ENCODE results near the gene EP400.

DNA sequence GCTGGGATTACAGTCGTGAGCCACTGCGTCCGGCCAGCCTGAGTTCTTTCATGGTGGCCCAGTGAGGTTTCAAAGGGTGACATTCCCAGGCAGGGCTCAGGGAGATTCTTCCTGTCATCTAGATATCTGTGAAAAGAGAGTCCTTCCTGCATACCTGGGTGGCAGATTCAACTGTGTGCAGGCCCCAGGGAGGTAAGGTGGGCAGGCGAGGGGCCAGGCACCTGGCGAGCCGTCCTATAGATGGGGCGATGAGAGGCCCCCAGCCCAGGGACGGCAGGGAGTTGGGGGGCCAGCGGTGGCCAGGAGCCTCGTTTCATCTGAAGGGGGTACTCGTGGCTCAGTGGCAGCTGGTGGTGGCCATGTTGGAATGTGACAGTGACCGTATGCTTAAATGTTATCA is 7.1 kb upstream of the EP400 start:
- TF ChIP-seq, protein P1, sequence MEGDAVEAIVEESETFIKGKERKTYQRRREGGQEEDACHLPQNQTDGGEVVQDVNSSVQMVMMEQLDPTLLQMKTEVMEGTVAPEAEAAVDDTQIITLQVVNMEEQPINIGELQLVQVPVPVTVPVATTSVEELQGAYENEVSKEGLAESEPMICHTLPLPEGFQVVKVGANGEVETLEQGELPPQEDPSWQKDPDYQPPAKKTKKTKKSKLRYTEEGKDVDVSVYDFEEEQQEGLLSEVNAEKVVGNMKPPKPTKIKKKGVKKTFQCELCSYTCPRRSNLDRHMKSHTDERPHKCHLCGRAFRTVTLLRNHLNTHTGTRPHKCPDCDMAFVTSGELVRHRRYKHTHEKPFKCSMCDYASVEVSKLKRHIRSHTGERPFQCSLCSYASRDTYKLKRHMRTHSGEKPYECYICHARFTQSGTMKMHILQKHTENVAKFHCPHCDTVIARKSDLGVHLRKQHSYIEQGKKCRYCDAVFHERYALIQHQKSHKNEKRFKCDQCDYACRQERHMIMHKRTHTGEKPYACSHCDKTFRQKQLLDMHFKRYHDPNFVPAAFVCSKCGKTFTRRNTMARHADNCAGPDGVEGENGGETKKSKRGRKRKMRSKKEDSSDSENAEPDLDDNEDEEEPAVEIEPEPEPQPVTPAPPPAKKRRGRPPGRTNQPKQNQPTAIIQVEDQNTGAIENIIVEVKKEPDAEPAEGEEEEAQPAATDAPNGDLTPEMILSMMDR (conservative IDR thresholded peaks at IDR 0.05 in 1 of 2, IDR thresholded peaks at IDR 0.05 in 1 of 2; ENCODE audit: low read depth in 1 of 2, low read length in 2 of 2), result no peak
- TF ChIP-seq EZH2 (IDR thresholded peaks at IDR 0.05; ENCODE audit: low read length, missing control alignments), result no peak
